Stimulated activated CD8-positive, alpha-beta memory T cell treated with anti-CD3 and anti-CD28 coated beads, Interleukin-15, amount 100 ng/mL, for 24 hours (primary cell): ENCODE measurements around the gene TPCN1.

Experiments
- DNase-seq: peaks from one replicate; pipeline ENCODE4 v3.0.0-alpha.2; 2020; ENCODE audit warnings: low read depth

Gene TPCN1

GRCh38 chr12:113221181-113221996 is at the start of gene TPCN1:
TPCN1 (plus strand) TSS chr12:113221464; CDS start chr12:113226853, 5,389 bp downstream.
- DNase-seq = peak; percentile 85

GRCh38 chr12:113171543-113171942 is 49.7 kb upstream of the TPCN1 start:
- DNase-seq = no peak

- DNase-seq = no peak
Observed at GRCh38 chr12:113172185-113172584, 49.1 kb upstream of the TPCN1 start.

- DNase-seq = no peak
Observed at GRCh38 chr12:113173081-113173698, 48.1 kb upstream of the TPCN1 start.

- DNase-seq = peak; percentile 62
Observed at GRCh38 chr12:113174461-113175384, 46.5 kb upstream of the TPCN1 start.

GRCh38 chr12:113179023-113179422 is 42.2 kb upstream of the TPCN1 start:
- DNase-seq = no peak

GRCh38 chr12:113180333-113180732 is 40.9 kb upstream of the TPCN1 start:
- DNase-seq = no peak

GRCh38 chr12:113181975-113182374 is 39.3 kb upstream of the TPCN1 start:
- DNase-seq = no peak

- DNase-seq = no peak
Observed at GRCh38 chr12:113183030-113183589, 38.2 kb upstream of the TPCN1 start.

- no peak for DNase-seq
Observed at GRCh38 chr12:113184098-113184899, 37.0 kb upstream of the TPCN1 start.

- peak; percentile 71 for DNase-seq
Observed at GRCh38 chr12:113184900-113185179, 36.4 kb upstream of the TPCN1 start.

GRCh38 chr12:113185180-113186032 is 35.9 kb upstream of the TPCN1 start, which contains the start of the genes DDX54 and RITA1:
DDX54 (minus strand) TSS chr12:113185478; CDS start chr12:113185451, 27 bp downstream.
RITA1 (plus strand) TSS chr12:113185721; CDS start chr12:113186747, 1,026 bp downstream.
- DNase-seq = peak; percentile 71

- DNase-seq = no peak
Observed at GRCh38 chr12:113186033-113186365, 35.3 kb upstream of the TPCN1 start.

GRCh38 chr12:113186666-113187325 is 34.5 kb upstream of the TPCN1 start:
- DNase-seq = no peak

GRCh38 chr12:113189361-113189760 is 31.9 kb upstream of the TPCN1 start:
- DNase-seq = no peak

GRCh38 chr12:113190761-113191160 is 30.5 kb upstream of the TPCN1 start:
- DNase-seq = no peak

- DNase-seq = no peak
Observed at GRCh38 chr12:113191227-113191626, 30.0 kb upstream of the TPCN1 start.

GRCh38 chr12:113194971-113195391 is 26.3 kb upstream of the TPCN1 start:
- DNase-seq = no peak

GRCh38 chr12:113195598-113195997 is 25.7 kb upstream of the TPCN1 start:
- no peak for DNase-seq

GRCh38 chr12:113196582-113196981 is 24.7 kb upstream of the TPCN1 start:
- no peak for DNase-seq
